HG03521 (cell line): ENCODE measurements around the gene GIMAP8.
"Not testable (repeated sequence)": the region's sequence is repeated elsewhere in the genome, so short reads cannot be mapped to it uniquely, and the experiment has no call there.

Experiments used
- ATAC-seq: cut with Tn5 transposase; IDR thresholded peaks from one replicate; pipeline ENCODE4 v1.9.1; 2021; ENCODE audit warnings: mild to moderate bottlenecking, moderate library complexity; ENCODE audit not compliant: unreplicated experiment

GIMAP8 gene

GRCh38 chr7:150507947-150508602 lies 57.6 kb downstream of the GIMAP8 start:
- ATAC-seq, result no peak

GRCh38 chr7:150511048-150511447 lies 60.6 kb downstream of the GIMAP8 start:
- no peak for ATAC-seq

- ATAC-seq, result no peak
These were observed 63.3 kb downstream of the GIMAP8 start for GRCh38 chr7:150513758-150514157.

GRCh38 chr7:150514748-150515222 lies 64.4 kb downstream of the GIMAP8 start, which contains the start of gene GIMAP7:
Gene GIMAP7, plus strand, starts transcription at chr7:150514872. Its CDS starts 5,103 bp downstream, at chr7:150519975.
- ATAC-seq, result peak; percentile 59

- ATAC-seq, result peak; percentile 22
These were observed 65.1 kb downstream of the GIMAP8 start for GRCh38 chr7:150515248-150516147.

- ATAC-seq, result no peak
These were observed 66.7 kb downstream of the GIMAP8 start for GRCh38 chr7:150516956-150517745.

GRCh38 chr7:150519310-150519709 lies 68.9 kb downstream of the GIMAP8 start:
- no peak for ATAC-seq

- ATAC-seq, result no peak
These were observed 69.7 kb downstream of the GIMAP8 start for GRCh38 chr7:150520145-150520544.

GRCh38 chr7:150522931-150523330 lies 72.5 kb downstream of the GIMAP8 start:
- ATAC-seq, result not testable (repeated sequence)

GRCh38 chr7:150524018-150524417 lies 73.6 kb downstream of the GIMAP8 start:
- ATAC-seq, result no peak
